KOPT-K1 (cell line): ENCODE data around the gene FBXW12.

Experiments
- H3K27ac ChIP-seq: fragments of 200-600 bp; sonication (generic); 2 replicates; pipeline ENCODE4 v1.5.1; 2016; ENCODE audit warnings: antibody characterized with exemption, mild to moderate bottlenecking, low read depth, low read length; ENCODE audit not compliant: poor library complexity, severe bottlenecking
- H3K36me3 ChIP-seq: fragments of 200-600 bp; sonication (generic); 2 replicates; pipeline ENCODE4 v1.5.1; 2017; ENCODE audit warnings: antibody characterized with exemption, mild to moderate bottlenecking, low read length, moderate library complexity; ENCODE audit not compliant: insufficient read depth
- H3K9me3 ChIP-seq: fragments of 200-600 bp; sonication (generic); 2 replicates; pipeline ENCODE4 v1.5.1; 2017; ENCODE audit warnings: antibody characterized with exemption, low read length, mild to moderate bottlenecking; ENCODE audit not compliant: insufficient read depth, poor library complexity, severe bottlenecking

FBXW12 gene

DNA sequence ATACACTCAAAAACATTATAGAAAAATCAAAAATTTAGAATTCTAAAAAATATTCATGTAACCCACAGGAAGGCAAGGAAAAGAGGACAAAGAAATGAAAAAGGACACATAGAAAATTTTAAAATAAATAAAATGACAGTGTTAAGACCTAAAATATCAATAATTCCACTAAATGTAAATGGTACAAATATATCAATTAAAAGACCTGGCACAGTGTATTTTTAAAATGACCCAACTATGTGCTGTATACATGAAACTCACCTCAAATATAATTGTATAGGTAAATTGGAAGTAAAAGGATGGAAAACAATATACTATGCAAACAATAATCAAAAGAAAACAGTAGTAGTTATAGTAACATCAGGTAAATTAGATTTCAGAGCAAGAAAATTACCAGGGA is 10.1 kb upstream of the FBXW12 start:
- H3K27ac ChIP-seq, result no peak overlapping the region
- H3K9me3 ChIP-seq, result peaks cover 44% of the 10 kb centered on the region
- H3K36me3 ChIP-seq, result no peaks in the 10 kb centered on the region

DNA sequence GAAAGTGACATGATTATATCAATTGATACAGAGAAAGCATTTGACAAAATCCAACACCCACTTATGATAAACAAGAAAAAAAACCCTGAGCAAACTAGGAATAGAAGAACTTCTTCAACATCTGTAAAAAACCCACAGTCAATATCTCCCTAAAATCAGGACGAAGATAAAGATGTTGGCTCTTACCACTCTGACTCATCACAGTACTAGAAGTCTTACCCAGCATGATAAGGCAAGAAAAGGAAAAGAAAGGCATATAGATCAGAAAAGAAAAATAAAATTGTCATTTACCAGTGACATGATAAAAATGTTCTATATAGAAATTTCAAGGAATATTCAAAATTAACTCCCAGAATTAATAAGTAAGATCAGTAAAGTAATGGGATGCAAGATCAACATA is 7.2 kb upstream of the FBXW12 start:
- H3K9me3 ChIP-seq, result peaks cover 25% of the 10 kb centered on the region
- no peak overlapping the region for H3K27ac ChIP-seq
- H3K36me3 ChIP-seq, result no peaks in the 10 kb centered on the region

DNA sequence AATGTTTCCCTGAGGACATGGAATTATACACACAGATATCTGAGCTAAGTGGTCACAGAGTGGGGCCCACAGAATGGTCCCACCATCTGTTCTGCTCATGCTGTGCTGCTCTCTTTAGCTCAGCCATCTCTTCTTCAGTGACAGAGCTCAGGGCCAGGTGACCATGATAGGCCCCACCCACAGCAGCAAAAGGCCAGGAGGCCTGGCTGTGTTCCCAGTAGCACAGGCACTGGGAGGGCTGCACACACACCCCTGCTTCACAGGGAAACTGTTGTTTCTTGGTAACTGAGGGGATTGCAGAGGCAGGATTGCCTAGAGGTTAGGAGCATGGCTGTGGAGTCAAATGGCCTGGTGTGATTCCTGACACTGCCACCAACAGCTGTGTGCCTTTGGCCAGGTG is 4.8 kb upstream of the FBXW12 start:
- H3K36me3 ChIP-seq, result no peaks in the 10 kb centered on the region
- peaks cover 7% of the 10 kb centered on the region for H3K9me3 ChIP-seq
- no peak overlapping the region for H3K27ac ChIP-seq

DNA sequence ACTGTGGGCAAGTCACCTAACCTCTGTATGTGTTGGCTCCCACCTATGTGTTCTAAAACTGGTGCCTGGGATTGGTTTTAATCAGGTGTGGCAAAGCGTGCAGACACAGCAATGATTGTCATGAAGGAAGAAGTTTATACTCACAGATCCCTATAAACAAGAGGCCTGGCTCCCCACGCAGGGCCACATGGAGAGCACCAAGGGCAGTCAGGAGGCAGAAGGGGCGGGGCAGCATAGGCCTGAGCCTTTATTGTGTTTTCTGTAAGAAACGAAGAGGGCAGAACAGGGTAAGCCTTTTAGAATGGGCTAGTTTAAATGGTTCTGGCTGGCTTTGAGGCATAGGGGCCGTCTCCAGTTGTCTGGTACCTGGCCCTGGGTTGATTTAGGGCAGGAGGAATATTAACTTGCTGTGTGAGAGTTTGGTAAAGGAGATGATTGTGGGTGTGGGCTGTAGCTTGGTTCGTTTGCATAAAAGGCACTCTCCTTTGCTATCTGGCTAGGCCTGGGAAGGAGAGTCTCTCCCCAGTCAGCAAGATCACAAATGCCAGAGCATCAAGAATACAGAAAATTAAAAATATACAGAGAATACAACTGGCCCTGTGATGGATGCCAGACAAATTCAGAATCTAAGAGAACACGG is 2.2 kb upstream of the FBXW12 start:
- Histone ChIP-seq H3K9me3 (no peaks in the 10 kb centered on the region), H3K27ac (no peak overlapping the region), H3K36me3 (no peaks in the 10 kb centered on the region)

GRCh38 chr3:48370333-48370713 is 1.7 kb upstream of the FBXW12 start:
- no peak overlapping the region for H3K27ac ChIP-seq
- H3K9me3 ChIP-seq, result no peaks in the 10 kb centered on the region
- H3K36me3 ChIP-seq, result no peaks in the 10 kb centered on the region

GRCh38 chr3:48372377-48372770 is 355 bp downstream of the FBXW12 start:
- H3K9me3 ChIP-seq, result no peaks in the 10 kb centered on the region
- no peaks in the 10 kb centered on the region for H3K36me3 ChIP-seq
- H3K27ac ChIP-seq, result no peak overlapping the region

GRCh38 chr3:48372862-48373435 is 930 bp downstream of the FBXW12 start:
- H3K36me3 ChIP-seq, result no peaks in the 10 kb centered on the region
- H3K9me3 ChIP-seq, result no peaks in the 10 kb centered on the region
- no peak overlapping the region for H3K27ac ChIP-seq

GRCh38 chr3:48387634-48388033 is 15.6 kb downstream of the FBXW12 start:
- Histone ChIP-seq H3K9me3 (no peaks in the 10 kb centered on the region), H3K36me3 (no peaks in the 10 kb centered on the region), H3K27ac (no peak overlapping the region)

DNA sequence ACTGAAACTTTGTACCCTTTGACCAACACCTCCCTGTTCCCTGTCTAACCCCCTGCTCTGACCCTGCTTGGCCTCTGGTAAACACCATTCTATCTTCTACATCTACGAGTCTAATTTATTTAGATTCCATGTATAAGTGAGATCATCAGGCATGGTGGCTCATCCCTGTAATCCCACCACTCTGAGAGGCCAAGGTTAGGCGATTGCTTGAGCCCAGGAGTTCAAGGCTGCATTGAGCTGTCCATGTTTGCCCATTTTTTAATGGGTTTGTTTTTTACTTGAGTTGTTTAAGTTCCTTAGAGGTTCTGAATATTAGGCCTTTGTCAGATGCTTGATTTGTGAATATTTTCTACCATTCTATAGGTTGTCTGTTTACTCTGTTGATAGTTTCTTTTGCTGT is 16.9 kb downstream of the FBXW12 start:
- Histone ChIP-seq H3K27ac (no peak overlapping the region), H3K36me3 (no peaks in the 10 kb centered on the region), H3K9me3 (no peaks in the 10 kb centered on the region)

GRCh38 chr3:48394391-48394790 is 22.4 kb downstream of the FBXW12 start:
- Histone ChIP-seq H3K9me3 (no peaks in the 10 kb centered on the region), H3K27ac (no peak overlapping the region), H3K36me3 (no peaks in the 10 kb centered on the region)

GRCh38 chr3:48395714-48396113 is 23.7 kb downstream of the FBXW12 start:
- Histone ChIP-seq H3K27ac (no peak overlapping the region), H3K9me3 (no peaks in the 10 kb centered on the region), H3K36me3 (no peaks in the 10 kb centered on the region)

GRCh38 chr3:48397767-48398681 is 26.0 kb downstream of the FBXW12 start:
- Histone ChIP-seq H3K27ac (no peak overlapping the region), H3K9me3 (no peaks in the 10 kb centered on the region), H3K36me3 (no peaks in the 10 kb centered on the region)

DNA sequence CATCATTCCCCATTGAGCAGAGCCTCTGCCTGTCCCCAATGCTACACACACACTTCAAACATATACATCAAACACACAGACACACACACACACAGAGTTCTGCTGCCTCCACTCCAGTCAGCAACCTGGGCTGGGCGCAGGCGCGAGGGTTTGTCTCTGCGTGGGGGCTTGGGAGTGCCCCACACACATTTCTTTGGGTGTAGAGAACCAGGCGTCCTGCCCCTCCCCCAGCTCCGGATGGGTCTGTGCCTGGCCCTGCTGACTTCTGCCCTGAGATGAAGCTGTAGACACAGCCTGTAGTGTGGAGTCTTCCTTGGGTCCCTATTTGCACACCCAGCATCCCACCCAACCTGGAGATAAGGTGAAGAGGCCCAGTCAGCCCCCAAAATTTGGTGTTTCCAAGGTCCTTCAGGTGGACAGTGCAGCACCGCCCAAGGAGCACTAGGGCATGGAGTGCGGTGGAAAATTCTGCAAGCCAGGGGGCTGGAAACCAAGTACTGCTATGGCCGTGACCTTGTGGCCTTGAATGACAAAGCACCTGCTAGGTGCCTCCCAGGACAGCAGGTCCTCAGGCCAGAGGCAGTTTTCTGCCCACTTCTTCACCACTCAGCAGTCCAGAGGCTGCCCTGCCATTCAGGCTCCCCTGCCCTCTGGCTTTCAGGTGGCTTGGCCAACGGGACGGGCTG is 26.8 kb downstream of the FBXW12 start:
- Histone ChIP-seq H3K27ac (no peak overlapping the region), H3K9me3 (no peaks in the 10 kb centered on the region), H3K36me3 (no peaks in the 10 kb centered on the region)

- Histone ChIP-seq H3K36me3 (no peaks in the 10 kb centered on the region), H3K27ac (no peak overlapping the region), H3K9me3 (no peaks in the 10 kb centered on the region)
Measured at GRCh38 chr3:48399387-48400172, 27.6 kb downstream of the FBXW12 start.
